OCI-LY3 (cell line): Measurements from ENCODE around the gene CAVIN2.

ENCODE experiments used
- CTCF ChIP-seq: fragments of 200-600, 300-600 bp; sonication (generic); IDR thresholded peaks from 2 replicates; pipeline ENCODE4 v1.5.1; 2014; ENCODE audit warnings: antibody characterized with exemption, low read length, low read depth
- EZH2phosphoT487 ChIP-seq: fragments of 200-600 bp; shearing (Covaris generic); IDR thresholded peaks from 2 replicates; pipeline ENCODE4 v1.6.1; 2018; ENCODE audit warnings: antibody characterized with exemption, mixed run types, low read depth

DNA sequence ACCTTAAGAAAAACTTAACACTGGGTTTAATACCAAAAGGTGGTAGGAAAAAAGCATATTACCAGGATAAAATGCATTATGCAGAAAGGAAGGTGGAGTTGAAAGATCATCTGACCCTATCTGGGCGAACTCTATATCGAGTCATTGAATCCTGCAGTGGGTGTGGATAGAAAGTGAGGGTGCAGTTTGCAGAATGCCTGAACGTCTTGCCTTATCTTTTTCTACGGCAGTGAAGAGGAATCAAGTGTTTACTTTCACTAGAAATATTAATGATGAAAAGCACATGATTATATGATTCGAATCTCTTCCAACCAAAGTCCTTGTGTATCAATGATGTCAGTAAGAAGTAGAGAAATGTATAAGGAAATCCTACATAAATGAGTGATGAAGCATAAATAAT is 4.3 kb upstream of the CAVIN2 start:
- no peak for TF ChIP-seq CTCF
- no peak for TF ChIP-seq EZH2phosphoT487
